RWPE2 (cell line): ENCODE measurements around the gene IL1RAPL2.

Source experiments
- ATAC-seq: fragments of 200-7000 bp; cut with Tn5 transposase; 3 replicates; pipeline ENCODE4 v1.9.1; 2021; ENCODE audit warnings: low read depth
- DNase-seq: peaks from one replicate; pipeline ENCODE4 v3.0.0-alpha.2; 2020; ENCODE audit warnings: low spot score
- H3K27ac ChIP-seq: fragments of 450-650 bp; 2 replicates; pipeline ENCODE4 v1.5.1; 2017; ENCODE audit warnings: mild to moderate bottlenecking; ENCODE audit not compliant: poor library complexity, severe bottlenecking
- H3K27me3 ChIP-seq: fragments of 250-450 bp; sonication (Bioruptor Pico); 2 replicates; pipeline ENCODE4 v1.5.1; 2021; ENCODE audit warnings: mild to moderate bottlenecking, moderate library complexity; ENCODE audit not compliant: insufficient read depth, poor library complexity, severe bottlenecking
- H3K36me3 ChIP-seq: fragments of 250-450 bp; sonication (Bioruptor Pico); 2 replicates; pipeline ENCODE4 v1.5.1; 2020; ENCODE audit warnings: low read depth, mild to moderate bottlenecking, moderate library complexity
- H3K4me1 ChIP-seq: fragments of 250-450 bp; sonication (Bioruptor Pico); 2 replicates; pipeline ENCODE4 v1.5.1; 2021; ENCODE audit warnings: mild to moderate bottlenecking, moderate library complexity; ENCODE audit not compliant: insufficient read depth, poor library complexity, severe bottlenecking
- H3K4me3 ChIP-seq: fragments of 250-450 bp; sonication (Bioruptor Pico); 2 replicates; pipeline ENCODE4 v1.5.1; 2021; ENCODE audit warnings: mild to moderate bottlenecking, moderate library complexity; ENCODE audit not compliant: severe bottlenecking
- H3K9me3 ChIP-seq: fragments of 250-450 bp; sonication (Bioruptor Pico); 2 replicates; pipeline ENCODE4 v1.5.1; 2021; ENCODE audit warnings: mild to moderate bottlenecking, moderate library complexity; ENCODE audit not compliant: severe bottlenecking
- CTCF ChIP-seq: fragments of 450-650 bp; IDR thresholded peaks from one replicate; pipeline ENCODE4 v1.5.1; 2017; ENCODE audit warnings: mild to moderate bottlenecking, moderate library complexity; ENCODE audit not compliant: poor library complexity, severe bottlenecking

IL1RAPL2 gene

GRCh38 chrX:105464618-105465017 is 898.6 kb downstream of the IL1RAPL2 start:
- no peak for ATAC-seq

GRCh38 chrX:105468741-105469140 is 902.7 kb downstream of the IL1RAPL2 start:
- Histone ChIP-seq H3K36me3 (no peaks in the 10 kb centered on the region), H3K27me3 (no peaks in the 10 kb centered on the region), H3K9me3 (no peaks in the 10 kb centered on the region), H3K4me1 (no peaks in the 10 kb centered on the region), H3K4me3 (no peak overlapping the region), H3K27ac (no peak overlapping the region)
- TF ChIP-seq CTCF: no peak
- DNase-seq (no peak), ATAC-seq (no peak)

More at GRCh38 chrX:105464618-105465017, 898.6 kb downstream of the IL1RAPL2 start:
- H3K9me3 ChIP-seq: no peaks in the 10 kb centered on the region
- no peaks in the 10 kb centered on the region for H3K36me3 ChIP-seq
- no peak for TF ChIP-seq CTCF
- no peak for DNase-seq
- no peaks in the 10 kb centered on the region for H3K27me3 ChIP-seq
- H3K27ac ChIP-seq: no peak overlapping the region
- no peak overlapping the region for H3K4me3 ChIP-seq
- H3K4me1 ChIP-seq: peaks cover 3% of the 10 kb centered on the region

DNA sequence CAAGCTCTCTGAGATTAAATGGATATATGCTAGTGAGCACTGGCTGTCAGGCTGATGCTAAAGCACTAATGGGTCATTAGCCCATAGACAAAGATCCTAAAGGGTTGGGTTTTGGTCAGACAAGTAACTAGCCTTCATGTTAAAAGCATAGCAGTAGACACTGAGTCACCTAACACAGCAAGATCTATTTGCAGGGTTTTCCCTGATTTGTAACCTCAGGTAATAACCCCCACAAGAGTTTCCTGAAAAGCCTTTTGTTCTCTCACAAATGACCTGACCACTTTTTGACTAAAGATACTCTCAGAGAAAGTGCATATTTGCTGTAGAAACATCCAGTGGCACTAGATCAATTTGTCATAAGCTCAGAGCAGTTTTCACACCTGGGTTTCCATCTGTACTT is 905.6 kb downstream of the IL1RAPL2 start:
- no peak overlapping the region for H3K27ac ChIP-seq
- H3K27me3 ChIP-seq: no peaks in the 10 kb centered on the region
- no peaks in the 10 kb centered on the region for H3K9me3 ChIP-seq
- H3K4me3 ChIP-seq: no peak overlapping the region
- TF ChIP-seq CTCF: no peak
- H3K36me3 ChIP-seq: no peaks in the 10 kb centered on the region
- no peak for ATAC-seq
- no peaks in the 10 kb centered on the region for H3K4me1 ChIP-seq
- DNase-seq: no peak

GRCh38 chrX:105475801-105476200 is 909.8 kb downstream of the IL1RAPL2 start:
- Histone ChIP-seq H3K4me3 (no peak overlapping the region), H3K4me1 (no peaks in the 10 kb centered on the region), H3K36me3 (no peaks in the 10 kb centered on the region), H3K27me3 (no peaks in the 10 kb centered on the region), H3K9me3 (no peaks in the 10 kb centered on the region), H3K27ac (no peak overlapping the region)
- ATAC-seq: no peak
- no peak for DNase-seq
- no peak for TF ChIP-seq CTCF

DNA sequence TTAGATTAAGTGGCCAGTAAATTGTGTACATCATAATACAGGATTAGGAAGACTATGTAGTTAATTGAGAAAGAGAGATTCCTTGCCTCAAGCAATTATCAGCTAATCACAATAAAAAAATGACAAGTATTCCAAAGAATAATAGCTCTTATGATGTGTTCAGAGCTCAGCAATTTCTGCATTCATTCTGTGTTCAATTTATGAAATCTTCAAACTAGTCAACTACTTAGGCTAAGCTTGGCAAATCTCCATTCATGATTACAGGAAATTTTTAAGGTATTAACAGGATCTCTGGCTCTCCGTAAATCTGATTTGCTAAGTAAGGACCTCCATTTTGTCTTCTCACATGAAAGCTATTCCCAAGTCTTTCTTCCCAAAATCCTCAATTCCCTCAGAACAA is 911.4 kb downstream of the IL1RAPL2 start:
- Histone ChIP-seq H3K4me3 (no peak overlapping the region), H3K27ac (peak overlapping the region; percentile 59), H3K9me3 (no peaks in the 10 kb centered on the region), H3K4me1 (peaks cover 3% of the 10 kb centered on the region), H3K36me3 (no peaks in the 10 kb centered on the region), H3K27me3 (no peaks in the 10 kb centered on the region)
- ATAC-seq (peak; percentile 49; the same call in 2 of the 3 replicates), DNase-seq (no peak)
- TF ChIP-seq CTCF: no peak
